ENCODE results near the gene KCNF1.

KCNF1 gene

GRCh38 chr2:10954416-10954815, 42.7 kb downstream of the KCNF1 start:
- no peak for TF ChIP-seq CTCF (IDR thresholded peaks at IDR 0.05)

- no peak for TF ChIP-seq CTCF (IDR thresholded peaks at IDR 0.05)
Measured at GRCh38 chr2:10954856-10955818, 43.4 kb downstream of the KCNF1 start.

- no peak for TF ChIP-seq CTCF (IDR thresholded peaks at IDR 0.05)
Measured at GRCh38 chr2:10956006-10956790, 44.5 kb downstream of the KCNF1 start.

- no peak for TF ChIP-seq CTCF (IDR thresholded peaks at IDR 0.05)
Measured at GRCh38 chr2:10957391-10957790, 45.7 kb downstream of the KCNF1 start.

GRCh38 chr2:10960606-10961489, 49.1 kb downstream of the KCNF1 start:
- TF ChIP-seq CTCF (IDR thresholded peaks at IDR 0.05), result no peak

GRCh38 chr2:10961490-10961875, 49.7 kb downstream of the KCNF1 start:
- TF ChIP-seq CTCF (IDR thresholded peaks at IDR 0.05), result no peak

GRCh38 chr2:10962004-10962403, 50.3 kb downstream of the KCNF1 start:
- TF ChIP-seq CTCF (IDR thresholded peaks at IDR 0.05), result no peak
